PC-3 (cell line): Measurements from ENCODE around the gene TIAM2.

Experiments used
- CTCF ChIP-seq: fragments of 300-600 bp; sonication (generic); conservative IDR thresholded peaks from 2 replicates; pipeline ENCODE4 v1.5.1; 2017; ENCODE audit warnings: antibody characterized with exemption, low read depth, mild to moderate bottlenecking, low read length
- EZH2 ChIP-seq: fragments of 300-600 bp; sonication (generic); IDR thresholded peaks from one replicate; pipeline ENCODE4 v1.6.1; 2017; ENCODE audit warnings: antibody characterized with exemption, mild to moderate bottlenecking, low read length; ENCODE audit not compliant: unreplicated experiment
- EZH2phosphoT487 ChIP-seq: fragments of 300-600 bp; sonication (generic); IDR thresholded peaks from 2 replicates; pipeline ENCODE4 v1.6.1; 2018; ENCODE audit warnings: mild to moderate bottlenecking, antibody characterized with exemption, low read length, borderline replicate concordance

GRCh38 chr6:155040154-155040553, 45.0 kb downstream of the TIAM2 start:
- TF ChIP-seq CTCF (no peak), EZH2 (no peak), EZH2phosphoT487 (no peak)
